ENCODE measurements around the gene WWOX.
A peak's percentile ranks its signal among the peaks of the same experiment; 100 is the strongest.

WWOX gene

GRCh38 chr16:78105517-78105916, 6.1 kb downstream of the WWOX start:
- no peak for DNase-seq (ENCODE audit: low spot score)

DNA sequence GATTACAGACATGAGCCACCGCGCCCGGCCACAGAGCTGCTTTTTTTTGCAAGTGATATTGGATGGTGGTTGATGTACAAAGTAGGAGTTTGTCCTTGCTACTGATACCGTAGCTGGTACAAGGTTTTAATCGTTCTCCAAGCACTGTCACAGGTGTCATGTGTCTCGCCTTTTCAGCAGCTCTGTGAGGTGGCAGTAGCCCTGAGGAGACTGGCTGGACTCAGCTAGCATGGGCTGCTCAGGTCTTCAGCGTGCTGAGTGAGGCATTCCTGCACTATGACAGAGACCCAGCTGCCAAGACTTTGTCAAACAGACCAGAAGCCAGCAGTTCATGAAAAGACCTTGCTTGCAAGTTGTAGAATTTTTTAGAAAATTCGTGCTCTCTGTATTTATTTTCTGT, 7.2 kb downstream of the WWOX start:
- DNase-seq (ENCODE audit: low spot score): no peak

- DNase-seq (ENCODE audit: low spot score): no peak
These were observed 9.0 kb downstream of the WWOX start for GRCh38 chr16:78108451-78108850.

GRCh38 chr16:78113258-78113657, 13.8 kb downstream of the WWOX start:
- no peak for DNase-seq (ENCODE audit: low spot score)

DNA sequence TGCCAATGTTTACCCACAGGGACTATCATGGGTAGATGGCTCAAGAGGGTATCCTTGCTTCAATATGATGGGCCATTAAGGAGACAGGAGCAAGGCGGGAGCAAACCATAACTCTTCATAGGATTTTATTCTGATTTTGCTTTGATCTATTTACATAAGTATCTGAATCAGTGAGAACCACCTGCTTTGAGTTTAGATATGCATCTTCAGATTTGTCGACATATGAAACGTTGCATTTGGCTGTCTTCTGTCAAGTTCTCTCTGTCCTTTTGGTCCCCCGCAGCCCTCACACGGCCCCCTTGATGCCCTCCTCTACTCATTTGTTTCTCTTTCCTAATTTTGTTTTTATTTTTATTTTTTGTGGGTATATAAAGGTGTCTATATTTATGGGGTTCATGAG, 16.2 kb downstream of the WWOX start:
- DNase-seq (ENCODE audit: low spot score): no peak

DNA sequence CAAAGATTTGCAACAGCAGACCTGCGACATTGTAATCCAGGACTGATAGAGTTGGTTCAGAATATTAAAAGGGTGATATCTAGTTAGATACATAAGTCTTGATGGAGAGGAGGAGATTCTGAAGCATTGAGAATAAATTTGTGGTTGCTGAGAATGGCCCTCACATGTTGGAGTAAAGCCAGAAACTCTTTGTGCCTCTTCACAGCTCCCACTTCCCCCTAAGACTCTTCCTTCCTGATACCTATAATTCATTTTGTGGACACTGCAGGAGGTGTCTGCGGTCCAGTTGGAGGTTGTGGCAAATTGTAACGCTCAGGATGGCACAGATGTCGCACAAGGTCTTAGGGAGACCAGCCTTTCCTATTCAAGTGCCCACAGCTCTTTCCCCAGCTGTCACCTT, 17.5 kb downstream of the WWOX start:
- DNase-seq (ENCODE audit: low spot score): no peak

- no peak for DNase-seq (ENCODE audit: low spot score)
These were observed 17.9 kb downstream of the WWOX start for GRCh38 chr16:78117391-78117790.

DNA sequence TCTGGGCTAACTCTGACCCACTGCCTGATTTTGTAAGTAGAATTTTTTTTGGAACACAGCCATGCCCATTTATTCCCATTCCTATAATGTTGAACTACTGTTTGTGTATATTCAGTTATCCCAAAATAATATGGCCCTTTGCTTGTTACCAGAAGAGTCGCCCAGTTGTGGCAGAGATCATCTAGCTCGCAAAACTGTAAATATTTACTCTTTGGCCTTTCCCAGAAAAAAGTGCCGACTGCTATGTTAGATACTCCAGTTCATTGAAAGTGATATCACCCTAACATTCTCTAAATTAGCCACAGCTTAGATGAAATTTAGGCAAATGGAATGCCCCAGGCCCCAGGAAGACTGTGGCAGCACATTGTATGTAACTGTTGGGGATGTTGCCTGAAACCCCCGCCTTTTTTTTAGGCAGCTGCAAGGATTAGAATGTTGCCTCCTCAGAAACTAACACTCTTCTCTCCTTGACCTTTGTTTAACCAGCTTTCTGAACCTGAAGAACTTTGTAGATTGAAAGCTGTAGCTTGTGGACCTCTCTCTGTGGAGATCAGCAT, 19.1 kb downstream of the WWOX start:
- no peak for DNase-seq (ENCODE audit: low spot score)

- DNase-seq (ENCODE audit: low spot score): peak; percentile 98
These were observed 23.4 kb downstream of the WWOX start for GRCh38 chr16:78122774-78123315.

GRCh38 chr16:78125112-78125844, 25.8 kb downstream of the WWOX start:
- DNase-seq (ENCODE audit: low spot score): no peak

DNA sequence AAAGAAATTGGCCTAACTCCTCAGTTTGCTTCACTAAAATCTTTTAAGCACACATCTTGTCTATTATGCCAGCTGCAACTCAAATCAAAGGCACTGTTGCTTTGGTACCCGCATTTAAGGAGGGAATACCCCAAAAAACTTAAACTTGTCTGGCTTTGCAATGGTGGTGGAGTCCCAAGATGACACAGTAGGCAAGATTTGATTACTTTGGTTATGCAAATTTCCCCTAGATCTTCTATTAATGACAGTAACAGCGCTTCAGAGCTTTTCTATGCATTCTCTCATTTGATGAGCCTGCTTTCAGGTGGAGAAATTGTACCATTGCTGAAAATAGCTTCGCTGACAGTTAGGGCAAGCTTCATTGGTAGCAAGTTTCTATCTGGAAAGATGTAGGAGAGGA, 27.2 kb downstream of the WWOX start:
- DNase-seq (ENCODE audit: low spot score): no peak

DNA sequence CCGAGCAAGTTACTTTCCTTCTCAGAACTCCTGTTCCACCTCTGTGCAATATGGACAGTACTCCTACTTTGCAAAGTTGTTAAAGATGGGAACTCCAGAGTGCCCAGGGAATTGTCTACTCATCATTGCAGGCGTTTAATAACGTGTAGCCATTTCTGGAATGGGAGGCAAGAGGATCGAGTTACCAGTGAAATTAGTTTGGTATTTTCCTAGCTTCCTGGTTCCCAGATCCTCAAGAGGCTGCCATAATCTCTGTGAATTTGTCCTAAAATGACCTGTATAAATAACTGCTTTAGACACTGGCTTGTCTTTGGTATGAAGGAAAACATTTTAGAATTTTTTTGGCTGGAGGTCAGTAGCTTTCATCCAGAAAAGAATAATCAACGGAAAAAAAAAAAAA, 27.7 kb downstream of the WWOX start:
- DNase-seq (ENCODE audit: low spot score): no peak

- no peak for DNase-seq (ENCODE audit: low spot score)
These were observed 29.5 kb downstream of the WWOX start for GRCh38 chr16:78128913-78129312.

- DNase-seq (ENCODE audit: low spot score): no peak
These were observed 29.9 kb downstream of the WWOX start for GRCh38 chr16:78129349-78129748.

- no peak for DNase-seq (ENCODE audit: low spot score)
These were observed 30.7 kb downstream of the WWOX start for GRCh38 chr16:78130083-78130608.

- no peak for DNase-seq (ENCODE audit: low spot score)
These were observed 31.5 kb downstream of the WWOX start for GRCh38 chr16:78130950-78131349.

- no peak for DNase-seq (ENCODE audit: low spot score)
These were observed 34.5 kb downstream of the WWOX start for GRCh38 chr16:78133919-78134318.

DNA sequence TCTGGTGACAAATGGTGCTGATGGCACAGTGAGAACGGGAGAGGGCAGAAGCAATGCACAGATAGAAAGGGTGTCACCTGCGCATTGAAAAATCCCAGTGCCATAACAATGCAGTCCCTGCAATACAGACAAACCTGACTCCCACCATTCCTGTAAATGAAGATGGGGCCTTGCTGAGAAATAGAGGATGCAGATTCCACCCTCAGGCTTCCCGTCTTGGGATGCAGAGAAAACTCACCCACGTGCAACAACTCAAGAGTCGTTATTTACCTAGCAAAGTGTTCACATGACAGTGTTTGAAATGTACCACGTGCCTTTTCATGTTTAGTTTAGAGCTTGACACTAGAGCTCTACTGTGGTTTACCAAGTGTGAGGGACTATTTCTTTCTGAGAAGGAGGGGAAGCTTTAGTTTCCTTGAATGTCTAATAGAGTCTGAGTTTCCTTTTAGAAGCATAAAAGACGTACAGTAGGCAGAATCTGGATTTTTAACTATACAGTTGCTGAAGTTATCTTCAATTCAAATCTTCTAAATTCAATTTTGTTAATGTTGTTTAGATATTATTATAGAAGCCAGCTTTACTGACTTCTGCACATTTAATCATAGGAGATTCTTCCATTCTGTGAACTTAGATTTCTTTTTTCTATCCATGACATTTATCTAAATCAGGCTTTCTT, 35.6 kb downstream of the WWOX start:
- DNase-seq (ENCODE audit: low spot score): no peak

- no peak for DNase-seq (ENCODE audit: low spot score)
These were observed 37.7 kb downstream of the WWOX start for GRCh38 chr16:78137179-78137578.

DNA sequence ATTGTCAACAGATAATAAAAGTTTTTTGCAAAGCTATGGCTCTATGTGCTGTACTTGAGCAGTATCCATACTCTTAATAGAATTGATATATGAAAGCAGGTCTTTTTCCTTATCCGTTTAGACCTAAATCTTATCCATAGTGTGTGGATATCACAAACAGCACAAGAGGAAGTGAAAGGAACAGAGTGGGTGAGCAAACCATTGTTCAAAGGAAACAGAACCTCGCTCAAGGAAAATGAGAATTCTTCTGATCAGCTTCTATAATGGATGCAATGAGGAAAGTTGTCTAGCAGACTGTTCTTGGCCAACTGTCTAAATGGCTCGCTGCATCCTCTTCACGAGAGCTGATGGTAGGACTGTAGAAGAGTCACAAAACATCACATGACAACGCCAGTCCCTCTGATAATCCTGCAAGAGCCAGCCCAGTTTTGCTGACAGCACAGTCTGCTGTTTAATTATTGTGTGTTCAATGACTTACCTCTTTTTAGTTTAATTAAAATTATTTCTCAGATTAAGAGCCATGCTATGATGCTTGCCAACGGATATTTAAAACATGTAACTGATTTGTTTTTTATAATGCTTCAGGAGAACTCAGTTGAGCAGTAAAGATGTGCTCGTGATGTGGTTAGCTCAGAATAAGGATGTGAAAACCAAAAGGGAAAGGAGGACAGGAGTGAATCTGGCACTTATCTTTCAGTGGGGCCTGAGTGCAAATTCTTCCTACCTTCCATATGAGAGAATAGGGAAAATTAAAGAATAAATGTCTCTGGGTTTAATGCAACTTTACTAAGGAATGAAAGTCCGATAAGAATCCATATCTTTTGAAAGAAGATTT, 38.5 kb downstream of the WWOX start:
- no peak for DNase-seq (ENCODE audit: low spot score)

DNA sequence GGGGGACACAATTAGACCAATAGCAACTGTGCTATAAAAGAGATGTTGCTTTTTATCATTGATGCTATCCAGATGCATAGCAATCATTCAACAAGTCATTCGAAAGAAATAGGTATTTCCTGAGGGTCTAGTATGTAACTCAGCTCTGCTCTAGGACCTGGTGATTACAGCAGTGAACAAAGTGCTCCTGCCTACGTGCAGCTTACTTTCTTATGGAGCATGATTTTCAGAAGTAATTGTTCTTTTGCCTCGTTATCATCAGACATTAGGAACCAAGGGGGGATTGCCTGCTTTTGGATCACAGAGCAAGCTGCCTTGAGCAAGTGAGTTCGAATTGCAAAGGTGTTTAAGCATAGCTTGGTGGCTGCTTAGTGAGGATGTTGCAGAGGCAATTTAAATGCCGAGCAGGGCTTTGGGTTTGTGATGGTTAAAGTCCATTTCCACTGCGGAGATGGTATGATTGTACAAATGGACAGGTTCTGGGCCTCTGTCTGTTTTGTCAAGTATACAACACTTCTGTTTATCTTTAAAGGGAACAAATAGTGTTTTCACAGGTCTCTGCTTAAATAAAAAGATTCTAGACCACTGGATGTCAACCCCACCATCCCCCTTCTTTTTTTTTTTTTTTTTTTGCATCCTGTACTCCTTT, 41.5 kb downstream of the WWOX start:
- DNase-seq (ENCODE audit: low spot score): no peak

DNA sequence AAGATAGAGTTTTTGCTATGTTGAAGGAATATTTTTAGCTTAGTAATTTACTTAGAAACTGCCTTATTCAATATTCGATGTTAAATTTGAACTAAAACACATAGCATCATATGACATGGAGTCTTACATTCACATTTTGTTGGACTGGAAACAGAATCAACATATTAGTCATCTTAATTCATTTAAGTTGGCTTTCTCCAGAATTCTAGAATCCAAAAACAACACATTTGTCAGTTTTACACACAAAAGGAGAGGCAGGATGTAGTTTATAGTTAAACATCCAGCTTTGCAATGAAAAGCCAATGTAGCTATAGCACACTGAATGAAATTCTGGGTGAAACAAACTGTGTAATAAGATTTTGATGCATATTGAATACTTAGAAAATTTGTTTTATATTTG, 43.3 kb downstream of the WWOX start:
- DNase-seq (ENCODE audit: low spot score): no peak
